RWPE1 (cell line): ENCODE measurements around the gene DNAJC6.

Experiments
- CTCF ChIA-PET: fragments of 350-600 bp; sonication (Branson Sonifier 250); formaldehyde crosslinking; extraction: SDS; loops from one replicate; lab custom pipeline; 2021; lab: Yijun Ruan, JAX
- POLR2A ChIA-PET: fragments of 400-600 bp; formaldehyde crosslinking; extraction: SDS; loops from one replicate; lab custom pipeline; 2020; ENCODE audit warnings: antibody characterized with exemption; ENCODE audit not compliant: low non-redundant PET; lab: Yijun Ruan, JAX
- DNase-seq: peaks from one replicate; pipeline ENCODE4 v3.0.0; 2012; ENCODE audit warnings: low spot score
- H3K27ac ChIP-seq: fragments of 450-650 bp; 2 replicates; pipeline ENCODE4 v1.5.1; 2017
- TF ChIP-seq, protein P1 (sequence below): fragments of 450-650 bp; conservative IDR thresholded peaks from 2 replicates; pipeline ENCODE4 v1.5.1; 2017; ENCODE audit warnings: low read depth, mild to moderate bottlenecking

The DNAJC6 gene

GRCh38 chr1:65420590-65421350, 111.4 kb downstream of the DNAJC6 start, which contains the start of the genes LEPR and LEPROT:
LEPR (plus strand) TSS chr1:65420668; CDS start chr1:65565566, 144,898 bp downstream.
LEPROT (plus strand) TSS chr1:65420668; CDS start chr1:65420725, 57 bp downstream.
- DNase-seq: no peak
- H3K27ac ChIP-seq: peak within 1 kb of the TSS; percentile 98
- ChIA-PET POLR2A (interaction anchor here (0.5 kb wide), 1 partner anchor 352 kb away, joined by 4 read pairs; no protein-coding TSS in a partner anchor), CTCF (no interaction called here)
- TF ChIP-seq, protein P1, sequence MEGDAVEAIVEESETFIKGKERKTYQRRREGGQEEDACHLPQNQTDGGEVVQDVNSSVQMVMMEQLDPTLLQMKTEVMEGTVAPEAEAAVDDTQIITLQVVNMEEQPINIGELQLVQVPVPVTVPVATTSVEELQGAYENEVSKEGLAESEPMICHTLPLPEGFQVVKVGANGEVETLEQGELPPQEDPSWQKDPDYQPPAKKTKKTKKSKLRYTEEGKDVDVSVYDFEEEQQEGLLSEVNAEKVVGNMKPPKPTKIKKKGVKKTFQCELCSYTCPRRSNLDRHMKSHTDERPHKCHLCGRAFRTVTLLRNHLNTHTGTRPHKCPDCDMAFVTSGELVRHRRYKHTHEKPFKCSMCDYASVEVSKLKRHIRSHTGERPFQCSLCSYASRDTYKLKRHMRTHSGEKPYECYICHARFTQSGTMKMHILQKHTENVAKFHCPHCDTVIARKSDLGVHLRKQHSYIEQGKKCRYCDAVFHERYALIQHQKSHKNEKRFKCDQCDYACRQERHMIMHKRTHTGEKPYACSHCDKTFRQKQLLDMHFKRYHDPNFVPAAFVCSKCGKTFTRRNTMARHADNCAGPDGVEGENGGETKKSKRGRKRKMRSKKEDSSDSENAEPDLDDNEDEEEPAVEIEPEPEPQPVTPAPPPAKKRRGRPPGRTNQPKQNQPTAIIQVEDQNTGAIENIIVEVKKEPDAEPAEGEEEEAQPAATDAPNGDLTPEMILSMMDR: no peak

- TF ChIP-seq, protein P1: no peak
- ChIA-PET CTCF (no interaction called here), POLR2A (interaction anchor here (0.5 kb wide), 1 partner anchor 19 kb away, joined by 8 read pairs; no protein-coding TSS in a partner anchor)
- no peak for DNase-seq
- H3K27ac ChIP-seq: peak overlapping the region; percentile 98
Measured at GRCh38 chr1:65421351-65422025, 112.1 kb downstream of the DNAJC6 start.

DNA sequence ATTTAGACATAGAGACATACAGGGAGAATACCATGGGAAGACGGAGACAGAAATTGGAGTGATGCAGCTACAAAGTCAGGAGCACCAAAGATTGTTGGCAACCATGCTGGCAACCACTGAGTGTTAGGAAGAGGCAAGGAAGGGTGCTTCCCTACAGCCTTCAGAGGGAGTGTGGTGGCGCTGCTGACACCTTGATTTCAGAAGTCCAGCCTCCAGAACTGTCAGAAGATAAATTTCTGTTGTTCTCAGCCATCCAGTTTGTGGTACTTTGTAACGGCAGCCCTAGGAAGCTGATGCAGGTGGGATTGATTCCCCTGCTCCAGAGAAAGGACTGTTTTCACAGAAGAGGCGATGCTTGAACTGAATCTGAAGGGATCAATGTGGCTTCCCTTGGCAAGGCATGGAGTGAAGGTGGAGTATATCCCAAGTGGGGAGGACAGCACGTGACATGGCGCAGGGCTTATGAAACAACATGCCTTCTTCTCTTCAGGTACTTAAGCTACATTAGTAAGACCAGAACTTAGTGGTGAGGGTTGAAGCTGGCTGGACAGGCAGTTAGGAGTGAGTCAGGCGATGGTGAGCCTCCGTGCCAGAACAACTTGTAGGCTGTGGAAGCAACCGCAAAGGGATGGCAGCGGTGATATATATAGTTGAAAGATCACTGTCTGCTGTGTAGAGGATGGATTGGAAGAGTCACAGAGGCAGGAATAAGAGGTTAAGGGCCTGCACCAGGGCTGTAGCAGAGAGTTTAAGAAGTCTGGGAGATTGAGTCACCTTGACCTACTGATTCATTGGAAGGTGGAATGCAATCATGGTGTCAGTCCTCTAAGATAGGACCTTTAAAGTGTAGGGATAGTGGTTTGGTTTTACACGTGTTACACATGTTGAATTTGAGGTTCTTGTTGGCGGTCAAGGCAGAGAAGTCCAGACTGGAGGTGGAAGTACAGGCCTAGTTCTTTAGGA, 113.2 kb downstream of the DNAJC6 start:
- H3K27ac ChIP-seq: peak overlapping the region; percentile 50; the same call in 1 of the 2 replicates
- ChIA-PET CTCF (no interaction called here), POLR2A (no interaction called here)
- DNase-seq: no peak
- TF ChIP-seq, protein P1: no peak

GRCh38 chr1:65423884-65424572, 114.7 kb downstream of the DNAJC6 start:
- POLR2A ChIA-PET: no interaction called here
- CTCF ChIA-PET: no interaction called here
- TF ChIP-seq, protein P1: no peak
- DNase-seq: peak; percentile 73
- no peak overlapping the region for H3K27ac ChIP-seq

DNA sequence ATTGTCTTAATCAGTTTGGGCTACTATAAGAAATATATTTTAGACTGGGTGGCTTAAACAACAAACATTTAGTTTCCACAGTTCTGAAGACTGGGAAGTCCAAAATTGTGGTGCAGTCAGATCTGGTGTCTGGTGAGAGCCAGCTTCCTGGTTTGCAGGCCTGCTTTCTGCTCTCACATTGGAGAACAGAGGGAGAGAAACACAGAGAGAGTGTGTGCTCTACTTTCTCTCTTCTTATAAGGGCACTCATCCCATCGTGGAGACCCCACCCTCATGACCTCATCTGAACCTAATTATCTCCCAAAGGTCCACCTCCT, 115.2 kb downstream of the DNAJC6 start:
- CTCF ChIA-PET: no interaction called here

More for the DNA sequence above, 115.2 kb downstream of the DNAJC6 start:
- DNase-seq: no peak
- POLR2A ChIA-PET: interaction anchor here (0.6 kb wide), 1 partner anchor 1436 kb away, joined by 3 read pairs; no protein-coding TSS in a partner anchor
- H3K27ac ChIP-seq: no peak overlapping the region; the same call in 1 of the 2 replicates
- TF ChIP-seq, protein P1: no peak
